Panc1 (cell line): Measurements from ENCODE around the gene FAM13B.

Source experiments
- POLR2AphosphoS5 ChIP-seq: IDR thresholded peaks from 2 replicates; pipeline ENCODE4 v1.6.1; 2012; ENCODE audit warnings: mild to moderate bottlenecking, low read depth, low read length, moderate library complexity
- SIN3A ChIP-seq: IDR thresholded peaks from 2 replicates; pipeline ENCODE4 v1.6.1; 2012; ENCODE audit warnings: low read depth, mild to moderate bottlenecking, low read length, moderate library complexity, borderline replicate concordance; ENCODE audit not compliant: insufficient read depth
- TCF7L2 ChIP-seq: IDR thresholded peaks from 2 replicates; pipeline ENCODE4 v1.6.1; 2011; ENCODE audit warnings: mild to moderate bottlenecking, low read depth, low read length, inconsistent platforms
- TF ChIP-seq, protein P1 (sequence below): fragments of 450-650 bp; IDR thresholded peaks from 2 replicates; pipeline ENCODE4 v1.5.1; 2017; ENCODE audit warnings: mild to moderate bottlenecking

DNA sequence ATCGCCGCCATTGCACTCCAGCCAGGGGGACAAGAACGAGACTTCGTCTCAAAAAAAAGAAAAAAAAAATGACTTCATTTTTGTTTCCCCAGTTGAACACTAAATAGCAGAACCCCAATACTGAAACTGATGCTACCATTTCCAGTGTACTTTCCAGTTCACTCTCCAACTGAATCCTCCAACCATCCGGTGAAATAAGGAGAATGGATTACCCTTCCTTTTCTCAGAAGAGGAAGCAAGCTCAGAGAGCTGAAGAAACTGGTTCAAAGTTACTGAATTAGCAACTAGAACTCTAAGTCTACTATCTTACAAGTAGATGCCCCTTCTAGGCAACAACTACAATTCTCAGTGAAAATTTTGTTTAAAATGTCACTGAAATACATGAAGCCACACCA lies 3.9 kb downstream of the FAM13B start:
- TF ChIP-seq POLR2AphosphoS5 (no peak), SIN3A (no peak), TCF7L2 (no peak)
- TF ChIP-seq, protein P1, sequence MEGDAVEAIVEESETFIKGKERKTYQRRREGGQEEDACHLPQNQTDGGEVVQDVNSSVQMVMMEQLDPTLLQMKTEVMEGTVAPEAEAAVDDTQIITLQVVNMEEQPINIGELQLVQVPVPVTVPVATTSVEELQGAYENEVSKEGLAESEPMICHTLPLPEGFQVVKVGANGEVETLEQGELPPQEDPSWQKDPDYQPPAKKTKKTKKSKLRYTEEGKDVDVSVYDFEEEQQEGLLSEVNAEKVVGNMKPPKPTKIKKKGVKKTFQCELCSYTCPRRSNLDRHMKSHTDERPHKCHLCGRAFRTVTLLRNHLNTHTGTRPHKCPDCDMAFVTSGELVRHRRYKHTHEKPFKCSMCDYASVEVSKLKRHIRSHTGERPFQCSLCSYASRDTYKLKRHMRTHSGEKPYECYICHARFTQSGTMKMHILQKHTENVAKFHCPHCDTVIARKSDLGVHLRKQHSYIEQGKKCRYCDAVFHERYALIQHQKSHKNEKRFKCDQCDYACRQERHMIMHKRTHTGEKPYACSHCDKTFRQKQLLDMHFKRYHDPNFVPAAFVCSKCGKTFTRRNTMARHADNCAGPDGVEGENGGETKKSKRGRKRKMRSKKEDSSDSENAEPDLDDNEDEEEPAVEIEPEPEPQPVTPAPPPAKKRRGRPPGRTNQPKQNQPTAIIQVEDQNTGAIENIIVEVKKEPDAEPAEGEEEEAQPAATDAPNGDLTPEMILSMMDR: no peak
